ENCODE results near the gene KIF6.

Gene KIF6

DNA sequence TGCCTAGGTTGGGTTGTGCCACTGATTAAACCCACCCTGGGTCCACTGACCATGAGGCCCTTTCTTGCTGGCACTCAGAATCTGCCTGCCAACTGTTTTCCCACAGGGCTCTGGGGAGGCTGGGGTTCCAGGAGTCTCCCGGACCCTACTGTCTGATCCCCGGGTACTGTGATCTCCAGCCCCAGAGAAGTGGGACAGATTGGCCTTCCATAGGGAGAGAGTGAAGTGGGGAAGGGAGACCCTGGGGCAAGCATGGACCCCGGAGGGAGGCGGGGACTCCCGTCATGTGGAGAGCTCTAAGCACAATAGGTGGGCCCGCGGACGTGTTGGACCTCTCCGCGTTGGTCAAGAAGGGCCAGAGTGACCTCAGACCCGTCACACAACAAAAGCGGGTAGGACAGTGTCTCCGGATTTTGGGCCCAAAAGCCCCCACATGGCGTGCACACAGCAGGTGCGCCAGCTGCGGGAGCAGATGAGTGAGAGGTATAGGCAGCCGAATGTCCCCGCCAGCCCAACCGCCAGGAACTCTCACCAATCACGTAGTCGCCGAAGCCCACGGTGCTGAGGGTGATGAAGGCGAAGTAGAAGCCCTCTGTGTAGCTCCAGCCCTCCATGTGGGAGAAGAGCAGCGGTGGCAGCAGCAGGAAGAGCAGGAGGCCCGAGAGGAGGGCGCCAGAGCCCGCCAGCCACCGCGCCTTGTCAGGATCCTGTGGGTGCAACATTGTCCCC is 421.6 kb downstream of the KIF6 start:
- no peak for DNase-seq

- DNase-seq: peak; percentile 88
Measured at GRCh38 chr6:39302669-39303424, 422.4 kb downstream of the KIF6 start.

- no peak for DNase-seq
Measured at GRCh38 chr6:39302011-39302410, 423.2 kb downstream of the KIF6 start.

GRCh38 chr6:39301606-39302005 is 423.6 kb downstream of the KIF6 start:
- no peak for DNase-seq

DNA sequence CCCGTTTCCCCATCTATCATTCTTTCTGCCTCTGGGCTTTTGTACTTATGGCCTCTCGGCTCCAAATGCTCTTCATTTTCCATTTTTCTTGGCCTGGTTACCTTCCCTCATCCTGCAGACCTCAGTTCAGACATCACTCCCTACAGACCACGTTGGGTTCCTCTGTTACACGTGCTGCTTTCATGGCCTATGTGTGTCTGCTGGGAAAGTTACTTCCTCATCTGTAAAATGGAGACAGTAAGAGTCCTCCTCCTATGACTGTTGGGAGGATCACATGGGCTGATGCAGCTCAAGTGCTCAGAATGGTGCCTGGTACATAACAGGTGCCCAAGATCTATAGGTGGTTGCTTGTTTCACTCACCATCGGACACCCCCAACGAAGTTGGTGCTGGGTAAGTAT is 424.5 kb downstream of the KIF6 start:
- DNase-seq: peak; percentile 64

DNA sequence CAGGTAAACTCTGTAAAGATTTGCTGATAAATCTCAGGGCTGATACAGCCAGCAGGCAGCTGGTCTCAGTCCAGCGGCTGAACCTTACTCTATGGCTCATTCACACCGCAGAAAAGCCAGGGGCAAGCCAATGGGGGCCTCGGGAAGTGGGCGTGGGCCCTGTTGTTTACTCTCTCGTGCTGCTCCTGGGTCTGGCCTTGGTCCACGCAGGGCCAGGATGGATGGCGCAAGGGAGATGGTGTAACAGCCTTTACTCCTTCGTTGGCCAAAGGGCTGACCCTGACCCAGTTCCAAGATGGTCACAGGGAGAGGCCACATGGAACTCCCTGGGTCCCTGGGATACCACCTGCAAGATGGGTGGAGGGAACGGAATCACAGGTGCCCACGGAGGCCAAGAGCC is 427.1 kb downstream of the KIF6 start:
- no peak for DNase-seq

DNA sequence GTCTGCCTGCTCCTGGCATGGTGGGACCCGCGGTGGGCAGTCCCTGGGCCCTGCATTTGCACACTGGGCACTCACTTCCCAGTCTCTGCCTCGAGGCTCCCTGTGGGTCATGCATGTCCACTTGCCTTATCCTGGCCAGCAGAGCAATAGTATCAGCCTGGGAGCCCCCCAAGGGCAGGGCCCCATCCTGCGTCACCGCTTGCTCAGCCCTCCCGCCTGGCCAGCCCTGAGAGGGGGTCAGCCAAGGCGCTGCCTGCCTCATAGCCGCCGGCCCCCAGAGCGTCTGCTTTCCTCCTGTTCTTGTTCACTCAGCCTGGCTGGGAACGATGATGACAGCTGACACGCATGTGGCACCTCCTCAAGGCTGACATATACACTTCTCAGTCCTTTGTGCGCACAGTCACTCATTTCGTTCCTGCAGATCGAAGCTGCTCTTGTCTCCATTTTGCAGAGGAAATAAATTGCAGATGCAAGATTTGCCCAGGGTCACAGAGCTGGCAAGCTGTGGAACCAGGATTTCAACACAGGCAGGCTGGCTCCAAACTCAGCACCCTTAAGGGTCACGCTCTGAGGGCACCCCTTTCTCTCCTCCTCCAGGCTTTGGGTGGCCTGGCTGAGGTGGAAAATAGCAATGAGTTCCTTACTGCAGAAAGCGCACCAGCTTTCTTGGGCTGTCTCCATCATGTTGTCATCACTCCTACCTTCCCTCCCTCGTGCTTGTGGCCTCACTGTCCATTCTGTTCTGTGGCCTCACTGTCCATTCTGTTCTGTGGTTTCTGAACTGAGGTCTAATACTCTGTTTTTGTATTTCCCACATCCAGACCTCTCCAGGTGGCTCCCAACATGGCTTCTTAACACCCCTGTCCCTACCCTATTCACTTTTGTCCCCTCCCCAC is 428.2 kb downstream of the KIF6 start:
- no peak for DNase-seq

GRCh38 chr6:39295611-39296011 is 429.6 kb downstream of the KIF6 start:
- DNase-seq: no peak

DNA sequence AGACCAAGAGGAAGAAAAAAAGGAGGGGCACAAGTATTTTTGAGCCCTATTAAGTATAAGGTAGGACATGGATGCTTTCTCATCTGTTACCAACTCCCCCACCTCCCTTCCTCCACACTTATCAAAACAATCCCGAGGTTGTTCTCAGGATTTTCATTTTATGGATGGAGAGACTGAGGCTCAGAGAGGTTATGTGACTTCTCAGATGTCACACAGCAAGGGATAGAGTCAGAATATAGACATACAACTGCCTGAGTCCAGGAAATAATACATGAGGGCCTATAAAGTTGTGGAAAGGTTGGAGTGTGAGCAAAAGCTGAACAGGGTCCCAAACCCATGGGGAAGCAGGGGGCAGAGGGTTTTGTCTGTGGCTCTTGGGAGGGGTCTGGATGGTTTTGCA is 430.3 kb downstream of the KIF6 start:
- DNase-seq: no peak

DNA sequence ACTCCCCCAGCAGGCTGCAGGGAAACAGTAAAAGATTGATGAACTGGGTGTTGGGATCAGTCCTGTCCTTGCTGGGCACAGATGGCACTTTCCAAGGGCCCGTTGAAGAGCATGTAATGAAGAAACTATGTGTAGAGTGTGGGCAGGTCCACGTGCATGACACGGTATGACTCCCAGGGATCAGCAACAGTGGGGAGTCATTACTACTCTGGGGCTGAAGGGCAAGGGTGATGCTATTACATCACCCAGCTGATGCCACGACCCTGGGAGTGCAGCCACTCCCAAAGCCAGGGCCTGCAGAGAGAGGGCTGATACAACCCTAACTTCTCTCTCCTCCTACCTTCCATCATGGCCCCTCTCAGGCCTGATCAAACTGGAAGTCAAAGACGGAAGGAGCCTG is 431.1 kb downstream of the KIF6 start:
- peak; percentile 64 for DNase-seq

DNA sequence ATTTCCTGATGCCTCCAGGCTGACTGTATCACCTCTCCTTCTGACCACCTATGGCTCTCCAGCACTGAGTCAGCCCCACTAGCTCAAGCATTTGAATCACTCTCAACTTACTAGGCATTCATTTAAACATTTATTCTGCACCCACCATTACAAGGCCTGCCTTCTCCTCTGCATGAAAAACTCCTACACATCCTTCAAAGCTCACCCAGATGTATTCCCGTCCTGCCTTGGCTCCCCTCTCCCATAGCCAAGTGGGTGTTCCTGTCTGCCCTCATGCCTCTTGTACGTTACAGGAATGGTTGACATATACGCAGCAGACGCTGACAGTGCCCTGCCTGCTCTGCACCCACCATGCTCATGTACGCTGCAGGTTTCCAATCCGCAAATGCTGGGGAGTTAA is 432.6 kb downstream of the KIF6 start:
- no peak for DNase-seq

- peak; percentile 90 for DNase-seq
Measured at GRCh38 chr6:39289490-39289889, 435.7 kb downstream of the KIF6 start.

- no peak for DNase-seq
Measured at GRCh38 chr6:39287601-39288000, 437.6 kb downstream of the KIF6 start.

- DNase-seq: peak; percentile 29
Measured at GRCh38 chr6:39286596-39286995, 438.6 kb downstream of the KIF6 start.

GRCh38 chr6:39282774-39283173 is 442.4 kb downstream of the KIF6 start:
- DNase-seq: peak; percentile 46

- no peak for DNase-seq
Measured at GRCh38 chr6:39281312-39281980, 443.8 kb downstream of the KIF6 start.

- DNase-seq: peak; percentile 89
Measured at GRCh38 chr6:39280247-39280731, 444.9 kb downstream of the KIF6 start.
